GM13977 (cell line): ENCODE measurements around the gene LDAF1.

Source experiments
- DNase-seq: peaks from one replicate; pipeline ENCODE4 v3.0.0; 2012; ENCODE audit warnings: low spot score
- in situ Hi-C: fragments of 300-500 bp; cut with MboI; formaldehyde crosslinking; loops from one replicate; pipeline ENCODE4 v1.12.0; 2022; ENCODE audit warnings: low sequenced_read_pairs, low pct_unique_long_range_greater_than_20kb, mixed read lengths, inconsistent platforms; ENCODE audit not compliant: unreplicated experiment
- TF ChIP-seq, protein P1 (sequence below): IDR thresholded peaks from 2 replicates; pipeline ENCODE4 v1.5.1; 2012; ENCODE audit warnings: mild to moderate bottlenecking, control low read depth; ENCODE audit not compliant: insufficient read depth; ENCODE audit errors: extremely low read depth, missing control alignments

The LDAF1 gene

GRCh38 chr16:21156767-21157467 lies 1.6 kb upstream of the LDAF1 start:
- in situ Hi-C loops, result no loop called here
- peak; percentile 68 for DNase-seq
- TF ChIP-seq, protein P1, sequence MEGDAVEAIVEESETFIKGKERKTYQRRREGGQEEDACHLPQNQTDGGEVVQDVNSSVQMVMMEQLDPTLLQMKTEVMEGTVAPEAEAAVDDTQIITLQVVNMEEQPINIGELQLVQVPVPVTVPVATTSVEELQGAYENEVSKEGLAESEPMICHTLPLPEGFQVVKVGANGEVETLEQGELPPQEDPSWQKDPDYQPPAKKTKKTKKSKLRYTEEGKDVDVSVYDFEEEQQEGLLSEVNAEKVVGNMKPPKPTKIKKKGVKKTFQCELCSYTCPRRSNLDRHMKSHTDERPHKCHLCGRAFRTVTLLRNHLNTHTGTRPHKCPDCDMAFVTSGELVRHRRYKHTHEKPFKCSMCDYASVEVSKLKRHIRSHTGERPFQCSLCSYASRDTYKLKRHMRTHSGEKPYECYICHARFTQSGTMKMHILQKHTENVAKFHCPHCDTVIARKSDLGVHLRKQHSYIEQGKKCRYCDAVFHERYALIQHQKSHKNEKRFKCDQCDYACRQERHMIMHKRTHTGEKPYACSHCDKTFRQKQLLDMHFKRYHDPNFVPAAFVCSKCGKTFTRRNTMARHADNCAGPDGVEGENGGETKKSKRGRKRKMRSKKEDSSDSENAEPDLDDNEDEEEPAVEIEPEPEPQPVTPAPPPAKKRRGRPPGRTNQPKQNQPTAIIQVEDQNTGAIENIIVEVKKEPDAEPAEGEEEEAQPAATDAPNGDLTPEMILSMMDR, result peak; percentile 43

DNA sequence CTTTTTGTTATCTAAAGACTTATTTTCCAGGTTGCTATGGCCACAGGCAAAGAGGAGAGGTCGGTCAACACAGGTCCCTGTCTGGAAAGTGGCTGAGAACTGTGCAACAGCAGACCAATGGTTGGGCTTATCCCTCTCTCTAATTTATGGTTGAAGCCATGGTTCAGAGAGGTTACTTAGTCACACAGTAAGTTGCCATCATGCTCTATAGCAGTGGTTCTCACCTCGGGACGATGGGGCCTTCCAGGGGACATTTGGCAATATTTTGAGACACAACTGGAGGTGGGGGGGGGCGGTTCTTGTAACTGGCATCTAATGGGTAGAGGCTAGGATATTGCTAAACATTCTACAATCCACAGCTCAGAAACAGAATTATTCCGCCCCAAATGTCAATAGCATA lies 842 bp upstream of the LDAF1 start:
- in situ Hi-C loops, result no loop called here
- TF ChIP-seq, protein P1, result no peak
- no peak for DNase-seq

DNA sequence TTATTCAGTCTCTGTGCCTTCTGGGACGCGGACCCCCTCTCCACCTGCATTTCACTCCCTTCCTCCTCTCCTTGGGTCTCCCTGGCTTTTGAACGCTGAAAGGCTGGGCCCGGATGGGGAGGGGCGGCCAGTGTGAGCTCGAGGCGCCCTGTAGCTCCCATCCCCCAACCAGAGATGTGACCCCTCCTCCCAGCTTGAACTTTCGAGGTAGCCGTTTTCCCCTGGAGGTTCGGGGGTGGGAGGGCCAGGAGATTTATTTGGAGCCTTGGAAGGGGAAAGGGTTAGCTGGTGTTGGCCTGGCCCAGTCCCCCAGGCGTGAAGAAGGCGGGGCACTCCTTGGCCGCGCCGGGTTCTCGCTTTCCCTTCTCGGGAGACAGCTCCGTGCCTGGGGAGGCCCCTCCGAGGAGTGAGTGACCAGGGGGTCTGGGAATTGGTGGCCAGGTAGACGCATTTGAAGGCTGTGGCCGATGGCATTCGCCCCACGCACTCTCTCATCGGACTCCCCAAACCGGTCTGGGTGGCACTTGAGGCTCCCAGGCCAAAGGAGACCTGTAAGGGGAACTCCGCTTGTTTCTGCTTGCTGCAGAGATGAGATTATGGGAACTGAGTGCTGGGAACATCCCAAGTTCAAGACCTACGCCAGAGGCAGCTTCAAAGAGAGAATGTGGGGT lies 942 bp downstream of the LDAF1 start:
- TF ChIP-seq, protein P1, result no peak
- peak; percentile 48 for DNase-seq
- in situ Hi-C loops, result no loop called here

GRCh38 chr16:21160276-21160675 lies 1.8 kb downstream of the LDAF1 start:
- in situ Hi-C loops, result no loop called here
- TF ChIP-seq, protein P1, result no peak
- DNase-seq, result no peak

DNA sequence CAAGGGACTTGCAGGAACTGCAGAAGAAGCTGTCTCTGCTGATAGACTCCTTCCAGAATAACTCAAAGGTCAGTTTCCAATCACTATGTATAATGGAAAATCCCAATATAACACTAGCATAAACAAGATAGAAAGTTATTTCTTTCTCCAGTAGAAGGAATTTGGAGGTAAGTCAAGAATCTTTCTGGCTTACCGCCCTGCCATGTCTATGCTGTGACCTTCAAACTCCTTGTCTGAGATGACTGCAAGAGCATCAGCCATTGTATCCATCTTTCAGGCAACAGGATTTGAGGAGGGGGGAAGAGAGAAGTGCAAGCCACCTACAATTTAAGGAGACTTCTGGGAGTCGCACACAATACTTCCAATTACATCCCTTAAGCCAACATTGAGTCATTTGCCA lies 2.7 kb downstream of the LDAF1 start:
- in situ Hi-C loops, result no loop called here
- TF ChIP-seq, protein P1, result no peak
- DNase-seq, result no peak

DNA sequence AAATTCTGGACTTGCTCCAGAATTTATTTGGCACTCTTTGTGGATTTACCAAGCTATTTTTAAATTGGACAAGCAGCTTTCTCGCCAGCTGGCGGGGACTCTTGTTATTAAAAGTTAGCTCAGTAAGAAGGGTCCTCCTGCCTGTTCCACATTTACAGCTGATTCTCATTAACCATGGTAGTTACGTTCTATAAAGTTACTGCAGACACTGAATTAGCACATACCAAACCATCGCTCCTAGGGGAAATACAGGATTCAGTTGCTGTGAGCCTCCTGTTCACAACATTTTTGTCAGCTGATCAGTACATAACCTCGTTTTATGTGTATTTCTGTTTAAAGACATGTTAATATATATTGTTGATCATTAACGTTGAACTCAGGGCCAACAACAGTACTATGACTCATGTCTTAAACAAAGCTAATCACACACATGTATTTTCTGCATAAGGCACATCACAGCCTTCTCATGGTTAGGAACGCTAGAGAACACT lies 4.2 kb downstream of the LDAF1 start:
- no peak for DNase-seq
- TF ChIP-seq, protein P1, result no peak
- in situ Hi-C loops, result no loop called here
